LHCN-M2 (cell line): ENCODE measurements around the gene PIGX. TPM values are rescaled to one million over a fixed set of nuclear protein-coding genes. Genes with fewer than 3 reads are reported as not detected.
A peak's percentile ranks its signal among the peaks of the same experiment; 100 is the strongest.

ENCODE experiments used
- DNase-seq: peaks from one replicate; pipeline ENCODE4 v3.0.0-alpha.2; 2012; ENCODE audit warnings: low read depth
- polyA plus RNA-seq: library from polyadenylated mRNA; unstranded; fragments of >200 nt; gene quantifications from one replicate; pipeline ENCODE4 v1.2.1, GENCODE V29; 2012; ENCODE audit warnings: missing spikeins
- total RNA-seq: library from RNA; depleted of rRNA; stranded (reverse); fragments of >200 nt; gene quantifications from 2 replicates; pipeline ENCODE4 v1.2.3, GENCODE V29; 2014; rRNA removed

Gene PIGX
- 26.4 and 31.9 TPM in 2 replicates for total RNA-seq
- 10.0 TPM for polyA plus RNA-seq

DNA sequence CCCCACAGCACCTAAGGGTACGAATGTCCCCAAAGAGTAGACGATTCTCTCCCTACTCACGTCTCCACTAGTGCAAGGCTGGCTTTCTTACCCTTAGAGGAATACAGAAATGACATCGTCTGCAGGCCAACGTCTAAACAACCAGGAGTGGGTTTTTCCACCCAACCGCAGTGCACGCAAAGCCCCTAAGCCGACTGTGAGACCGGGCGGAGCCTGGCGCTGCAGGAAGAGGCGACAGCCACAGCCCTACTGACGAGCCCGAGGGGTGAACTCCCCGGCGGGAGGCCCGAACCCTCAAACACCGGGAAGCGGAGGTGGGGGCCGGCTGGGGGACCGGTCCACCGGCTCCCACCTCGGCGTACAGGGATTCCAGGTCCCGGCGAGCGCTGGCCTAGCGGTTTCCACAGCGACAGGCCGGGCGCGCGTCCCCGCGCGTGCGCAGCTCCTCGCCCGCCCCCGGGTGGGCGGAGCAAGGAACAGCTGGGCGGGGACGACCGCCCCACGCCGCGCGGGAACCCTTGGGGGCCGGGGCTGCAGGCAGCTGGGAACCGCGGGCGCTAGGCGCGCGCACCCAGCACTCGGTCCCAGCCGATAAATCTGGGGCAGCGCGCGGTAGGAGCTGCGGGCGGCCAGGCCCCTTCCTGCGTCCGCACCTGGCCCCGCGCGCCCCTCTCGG is at the start of gene PIGX, which contains the start of gene CEP19:
Gene PIGX (plus strand): TSS at position 540 of the 676 bp plus-strand sequence.
Gene CEP19 (minus strand): TSS at position 413 of the 676 bp plus-strand sequence. CDS start 3,593 bp downstream, outside the sequence.
- peak; percentile 83 for DNase-seq

DNA sequence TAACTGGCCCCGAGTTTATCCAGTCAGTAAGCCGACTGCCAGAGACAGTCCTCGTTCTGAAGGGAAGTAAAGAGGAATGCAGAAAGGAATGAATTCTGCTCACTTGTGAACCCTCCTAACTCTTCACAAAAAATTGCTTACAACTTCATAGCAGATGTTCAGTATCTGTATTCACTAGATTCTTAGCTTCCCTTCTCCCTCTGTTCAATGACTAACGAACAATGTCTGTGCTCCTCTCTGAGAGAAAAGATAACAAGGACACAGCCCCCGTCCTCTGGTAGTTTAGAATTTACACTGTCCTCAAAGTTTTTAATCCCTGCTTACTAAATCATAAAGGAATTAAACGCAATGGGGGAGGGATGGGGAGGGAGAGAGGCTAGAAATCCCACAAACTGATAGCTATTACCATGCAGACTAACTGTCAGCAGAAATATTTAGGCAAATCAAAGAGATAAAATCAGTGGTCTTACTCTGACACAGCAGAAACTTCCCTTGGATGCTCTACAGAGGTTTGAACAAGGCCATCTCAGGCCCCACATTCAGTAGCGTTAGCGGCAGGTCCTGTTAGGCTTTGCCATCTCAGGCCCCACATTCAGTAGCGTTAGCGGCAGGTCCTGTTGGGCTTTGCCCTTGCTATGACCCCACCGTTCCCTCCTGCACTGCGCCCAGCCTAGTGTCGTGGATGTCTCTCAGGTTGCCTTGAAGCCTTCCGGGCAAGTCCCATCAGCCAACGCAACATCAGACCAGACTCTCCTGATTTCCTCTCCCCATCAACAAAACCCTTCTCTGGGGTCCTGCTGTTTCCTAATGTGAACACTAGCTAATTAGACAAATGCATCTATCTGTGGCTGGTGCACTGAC is 49.2 kb upstream of the PIGX start:
- DNase-seq = no peak

DNA sequence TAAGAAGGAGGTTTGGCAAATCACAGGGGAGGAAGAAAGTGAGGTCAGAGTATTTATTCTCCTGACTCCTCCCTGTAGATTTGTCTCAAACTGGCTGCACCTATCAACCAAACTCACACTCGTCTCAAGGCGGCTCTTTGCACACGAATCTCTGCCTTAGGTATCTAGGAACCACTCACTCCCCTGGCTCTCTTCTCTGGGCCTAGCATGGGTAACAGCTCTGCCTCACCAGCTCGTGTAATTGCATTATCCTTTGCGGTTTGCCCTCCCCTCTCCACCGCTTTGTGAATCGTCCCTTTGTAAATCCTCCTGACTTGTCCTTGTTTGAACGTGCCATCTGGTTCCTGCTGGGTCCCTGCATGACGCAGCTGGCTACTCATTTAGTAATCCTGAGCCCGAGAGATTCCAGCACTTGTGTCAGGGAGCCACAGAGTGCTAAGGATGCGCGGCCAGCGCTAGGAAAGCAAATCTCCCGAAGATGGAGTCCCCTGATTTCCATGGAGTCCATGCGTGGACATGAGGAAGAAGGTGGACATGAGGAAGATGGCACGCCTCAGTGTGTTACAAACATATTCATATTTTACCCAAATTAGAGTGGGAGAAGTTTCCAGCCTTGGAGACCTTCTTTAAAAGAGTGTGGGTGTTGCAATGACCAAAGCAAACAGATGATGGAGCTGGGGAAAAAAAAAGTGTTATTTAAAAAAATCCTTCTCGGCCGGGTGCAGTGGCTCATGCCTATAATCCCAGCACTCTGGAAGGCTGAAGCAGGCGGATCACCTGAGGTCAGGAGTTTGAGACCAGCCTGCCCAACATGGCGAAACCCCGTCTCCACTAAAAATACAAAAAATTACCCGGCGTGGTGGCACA is 45.9 kb upstream of the PIGX start:
- peak; percentile 93 for DNase-seq

GRCh38 chr3:196667056-196667825 is 44.9 kb upstream of the PIGX start:
- no peak for DNase-seq

DNA sequence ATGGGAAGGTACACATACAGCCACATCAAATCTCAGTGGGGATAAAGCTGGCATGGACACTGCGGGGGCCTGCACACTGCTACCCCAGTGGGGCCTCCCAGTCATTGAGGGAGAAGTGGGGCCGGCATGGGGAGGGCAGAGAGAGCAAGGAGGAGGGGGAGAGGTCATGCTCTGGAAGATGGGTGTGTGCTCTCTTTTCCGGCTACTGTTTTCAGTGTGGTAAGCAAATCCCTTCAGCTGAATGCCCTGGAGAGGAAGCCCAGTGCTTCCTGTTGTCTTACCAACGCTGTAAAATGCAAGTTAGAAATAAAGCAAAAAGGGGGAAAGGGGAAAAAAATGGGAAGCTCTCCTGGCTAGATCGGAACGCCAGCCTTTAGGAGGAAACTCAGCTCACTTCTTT is 41.8 kb upstream of the PIGX start:
- no peak for DNase-seq

GRCh38 chr3:196673632-196674031 is 38.5 kb upstream of the PIGX start:
- no peak for DNase-seq

DNA sequence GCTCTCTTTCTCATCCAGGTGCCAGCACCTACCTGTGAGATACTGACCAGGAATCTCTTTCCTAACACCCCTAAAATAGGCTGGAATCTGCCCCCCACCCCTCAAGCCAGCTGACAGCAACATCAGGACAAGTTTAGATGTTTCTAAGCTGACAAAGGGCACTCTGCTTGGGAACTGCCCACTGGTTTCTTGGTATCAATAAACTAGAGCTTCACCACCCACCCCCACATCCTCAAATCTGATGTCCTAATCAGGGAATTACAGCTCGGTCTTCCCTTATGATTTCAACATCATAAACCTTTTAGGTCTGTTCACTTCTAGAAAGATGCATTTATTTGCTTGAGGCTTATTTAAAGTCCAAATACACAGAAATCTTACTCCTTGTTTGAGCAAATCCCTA is 34.8 kb upstream of the PIGX start:
- DNase-seq = no peak

DNA sequence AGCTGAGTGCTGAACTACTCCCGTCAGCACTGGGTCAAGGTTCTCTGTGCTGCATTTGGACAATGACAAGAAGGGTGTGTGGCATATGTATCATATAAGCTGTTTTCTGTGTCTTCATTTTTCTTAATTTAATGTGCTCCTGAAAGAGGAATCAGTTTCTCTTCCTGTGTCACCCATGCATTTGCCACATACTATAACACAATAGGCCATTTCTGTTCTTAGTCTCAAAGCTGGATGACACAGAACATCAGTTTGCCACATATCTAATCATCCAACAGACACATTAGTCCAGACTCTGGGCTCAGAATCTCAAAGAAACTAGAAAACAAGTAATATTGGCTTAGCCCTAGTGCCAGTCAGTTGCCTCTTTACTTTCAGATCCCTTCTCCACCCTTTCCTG is 34.2 kb upstream of the PIGX start:
- no peak for DNase-seq

- DNase-seq = peak; percentile 60
These were observed 27.4 kb upstream of the PIGX start for GRCh38 chr3:196684548-196685407.

DNA sequence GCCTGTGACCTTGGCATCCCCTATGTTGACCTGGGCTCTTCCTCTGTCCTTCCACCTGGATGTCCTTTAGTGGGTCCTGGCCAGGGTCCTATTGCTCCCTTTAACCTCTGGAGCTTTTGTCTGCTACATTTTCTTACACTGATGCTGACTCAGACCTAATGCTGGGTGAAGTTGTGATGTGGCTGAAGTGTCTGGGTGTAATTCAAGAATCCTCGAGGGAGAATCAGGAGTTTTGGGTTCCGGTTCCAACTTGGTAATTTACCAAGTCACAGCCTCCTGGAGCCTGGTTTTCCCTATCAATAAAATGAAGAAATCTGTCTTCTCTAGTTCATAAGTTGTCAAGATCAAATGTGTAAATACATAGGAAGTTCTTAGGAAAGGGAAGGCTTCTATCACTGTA is 25.7 kb upstream of the PIGX start:
- DNase-seq = peak; percentile 21

DNA sequence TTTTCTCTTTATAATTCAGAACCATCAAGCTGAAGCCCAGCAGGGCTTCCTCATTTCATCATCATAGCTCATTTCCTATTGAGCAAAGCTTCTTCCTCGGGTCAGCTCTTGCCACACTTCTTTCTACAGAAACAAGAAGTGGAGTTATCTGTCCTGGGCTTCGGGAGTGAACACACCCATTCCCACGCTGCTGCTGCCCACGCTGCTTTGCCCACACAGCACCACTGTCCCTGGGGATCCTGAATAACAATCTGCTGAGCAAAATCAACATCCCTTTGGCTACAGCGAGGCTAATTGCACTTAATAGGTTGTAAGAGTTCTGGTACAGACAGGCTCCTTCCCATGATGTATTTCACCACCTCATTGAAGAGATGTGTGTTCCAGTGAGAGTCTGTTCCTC is 23.8 kb upstream of the PIGX start:
- DNase-seq = peak; percentile 71

- no peak for DNase-seq
These were observed 22.1 kb upstream of the PIGX start for GRCh38 chr3:196689941-196690660.

GRCh38 chr3:196691386-196691785 is 20.8 kb upstream of the PIGX start:
- DNase-seq = no peak

DNA sequence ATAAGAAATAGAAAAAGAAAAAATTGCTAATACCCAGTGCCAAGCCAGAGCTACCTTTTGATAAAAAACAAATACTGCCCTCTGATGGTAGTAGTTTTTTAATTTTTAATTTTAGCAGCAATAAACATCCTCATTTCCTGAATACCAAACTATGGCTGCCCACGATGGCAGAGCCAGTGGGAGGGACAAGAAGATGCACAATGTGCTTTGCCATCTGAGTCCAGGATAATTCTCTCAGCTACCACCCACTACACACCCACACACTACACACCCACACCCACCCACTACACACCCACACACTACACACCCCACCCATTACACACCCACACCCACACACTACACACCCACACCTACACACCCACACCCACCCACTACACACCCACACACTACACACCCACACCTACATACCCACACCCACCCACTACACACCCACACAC is 18.0 kb upstream of the PIGX start:
- DNase-seq = peak; percentile 43

DNA sequence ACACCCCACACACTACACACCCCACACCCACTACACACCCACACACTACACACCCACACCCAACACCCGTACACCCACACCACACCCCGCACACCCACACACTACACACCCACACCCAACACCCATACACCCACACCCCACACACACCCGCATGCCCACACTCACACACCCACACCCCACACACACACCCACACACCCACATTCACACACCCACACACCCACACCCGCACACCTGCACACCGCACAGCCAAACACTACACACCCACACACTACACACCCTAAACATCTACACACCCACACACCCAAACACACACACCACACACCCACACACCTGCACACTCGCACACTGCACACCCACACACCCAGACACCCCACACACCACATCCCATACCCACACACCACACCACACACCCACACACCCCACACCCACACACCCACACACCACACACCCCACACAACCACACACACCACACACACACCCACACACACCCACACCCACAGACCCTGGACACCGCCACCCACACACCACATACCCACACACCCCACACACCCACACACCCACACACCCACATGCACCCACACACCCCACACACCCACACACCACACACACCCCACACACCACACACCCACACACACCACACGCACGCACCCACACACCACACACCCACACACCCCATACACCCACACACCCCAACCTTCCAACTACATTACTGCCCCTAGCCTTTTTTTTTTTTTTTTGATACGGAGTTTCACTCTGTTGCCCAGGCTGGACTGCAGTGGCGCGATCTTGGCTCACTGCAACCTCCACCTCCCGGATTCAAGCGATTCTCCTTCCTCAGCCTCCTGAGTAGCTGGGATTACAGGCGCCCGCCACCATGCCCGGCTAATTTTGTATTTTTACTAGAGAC is 17.0 kb upstream of the PIGX start:
- DNase-seq = no peak

- no peak for DNase-seq
These were observed 16.3 kb upstream of the PIGX start for GRCh38 chr3:196695849-196696226.

DNA sequence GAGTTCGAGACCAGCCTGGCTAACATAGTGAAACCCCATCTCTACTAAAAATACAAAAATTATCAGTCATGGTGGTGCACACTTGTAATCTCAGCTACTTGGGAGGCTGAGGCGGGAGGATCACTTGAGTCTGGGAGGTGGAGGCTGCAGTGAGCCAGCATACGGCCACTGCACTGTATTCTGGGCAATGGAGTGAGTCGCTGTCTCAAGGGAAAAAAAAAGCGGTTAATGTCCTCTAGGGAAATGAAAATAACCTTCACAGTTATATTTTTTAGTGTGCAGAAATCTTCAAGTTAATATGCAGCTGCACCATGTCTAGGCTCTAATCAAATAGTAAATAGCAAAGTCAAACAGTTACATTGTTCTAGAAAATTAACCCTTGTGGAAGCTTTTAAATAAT is 14.9 kb upstream of the PIGX start:
- peak; percentile 11 for DNase-seq

GRCh38 chr3:196699749-196700148 is 12.4 kb upstream of the PIGX start:
- DNase-seq = no peak
